Trophoblast cell (in vitro differentiated cells and primary cell): ENCODE results near the gene CHST11.

Experiments
- DNase-seq, 2 donors: peaks; one replicate each; pipeline ENCODE4 v3.0.0-alpha.2; 2016
- H2AFZ ChIP-seq: 2 replicates; pipeline ENCODE4 v1.6.1; 2013; ENCODE audit warnings: low read length, moderate library complexity, mild to moderate bottlenecking; ENCODE audit not compliant: insufficient read depth, poor library complexity
- H2AK5ac ChIP-seq: 2 replicates; pipeline ENCODE4 v1.6.1; 2013; ENCODE audit warnings: mild to moderate bottlenecking, low read length
- H2BK120ac ChIP-seq: 2 replicates; pipeline ENCODE4 v1.6.1; 2013; ENCODE audit warnings: low read length, mild to moderate bottlenecking, moderate library complexity; ENCODE audit not compliant: insufficient read depth, poor library complexity
- H2BK12ac ChIP-seq: 2 replicates; pipeline ENCODE4 v1.6.1; 2013; ENCODE audit warnings: mild to moderate bottlenecking, low read length, moderate library complexity
- H2BK5ac ChIP-seq: 2 replicates; pipeline ENCODE4 v1.6.1; 2013; ENCODE audit warnings: low read length, low read depth, moderate library complexity, mild to moderate bottlenecking; ENCODE audit not compliant: poor library complexity
- H3K14ac ChIP-seq: 2 replicates; pipeline ENCODE4 v1.6.1; 2013; ENCODE audit warnings: mild to moderate bottlenecking, low read length
- H3K18ac ChIP-seq: 2 replicates; pipeline ENCODE4 v1.6.1; 2013; ENCODE audit warnings: mild to moderate bottlenecking, low read length
- H3K23ac ChIP-seq: 2 replicates; pipeline ENCODE4 v1.6.1; 2013; ENCODE audit warnings: low read length
- H3K27ac ChIP-seq: 2 replicates; pipeline ENCODE4 v1.5.1; 2013; ENCODE audit warnings: low read depth, mild to moderate bottlenecking, inconsistent platforms, low read length, moderate library complexity
- H3K27me3 ChIP-seq: 2 replicates; pipeline ENCODE4 v1.6.1; 2013; ENCODE audit warnings: inconsistent platforms, mild to moderate bottlenecking, low read length, moderate library complexity; ENCODE audit not compliant: insufficient read depth
- H3K36me3 ChIP-seq, 2 experiments: 1 replicate in 1 of 2; 2 replicates in 1 of 2; pipeline ENCODE4 v1.6.1; 2013; ENCODE audit warnings: low read length in 2 of 2, mild to moderate bottlenecking in 2 of 2, moderate library complexity in 1 of 2; ENCODE audit not compliant: insufficient read depth in 2 of 2, control insufficient read depth in 1 of 2
- H3K4ac ChIP-seq: 2 replicates; pipeline ENCODE4 v1.6.1; 2013; ENCODE audit warnings: low read depth, mild to moderate bottlenecking, low read length, moderate library complexity
- H3K4me1 ChIP-seq, 2 experiments: 1 replicate in 1 of 2; 2 replicates in 1 of 2; pipeline ENCODE4 v1.6.1; 2013; ENCODE audit warnings: low read length in 2 of 2, mild to moderate bottlenecking in 2 of 2, moderate library complexity in 1 of 2; ENCODE audit not compliant: insufficient read depth in 2 of 2, control insufficient read depth in 1 of 2
- H3K4me2 ChIP-seq: 2 replicates; pipeline ENCODE4 v1.6.1; 2013; ENCODE audit warnings: inconsistent platforms, mild to moderate bottlenecking, low read length, moderate library complexity
- H3K4me3 ChIP-seq: 2 replicates; pipeline ENCODE4 v1.5.1; 2013; ENCODE audit warnings: mild to moderate bottlenecking, low read depth, low read length, inconsistent platforms
- H3K79me1 ChIP-seq: one replicate; pipeline ENCODE4 v1.6.1; 2013; ENCODE audit warnings: low read length
- H3K79me2 ChIP-seq: 2 replicates; pipeline ENCODE4 v1.6.1; 2013; ENCODE audit warnings: low read length, mild to moderate bottlenecking; ENCODE audit not compliant: control insufficient read depth, insufficient read depth, poor library complexity
- H3K9ac ChIP-seq: 2 replicates; pipeline ENCODE4 v1.6.1; 2013; ENCODE audit warnings: mild to moderate bottlenecking, low read length
- H3K9me3 ChIP-seq: 2 replicates; pipeline ENCODE4 v1.6.1; 2013; ENCODE audit warnings: low read depth, mild to moderate bottlenecking, control low read depth, inconsistent platforms, low read length; ENCODE audit not compliant: insufficient read depth
- H4K12ac ChIP-seq: 2 replicates; pipeline ENCODE4 v1.6.1; 2013; ENCODE audit warnings: low read depth, mild to moderate bottlenecking, low read length, moderate library complexity
- H4K8ac ChIP-seq: 2 replicates; pipeline ENCODE4 v1.6.1; 2013; ENCODE audit warnings: low read depth, mild to moderate bottlenecking, low read length, moderate library complexity
- H4K91ac ChIP-seq: one replicate; pipeline ENCODE4 v1.6.1; 2013; ENCODE audit warnings: low read depth, mild to moderate bottlenecking, low read length, moderate library complexity
- WGBS: extraction: QIAGEN DNeasy Blood & Tissue Kit; methylation state at CpG from one replicate; pipeline ENCODE4 v1.1.7; 2013; ENCODE audit warnings: missing lambda C conversion rate; ENCODE audit not compliant: insufficient read length, insufficient coverage; ENCODE audit errors: extremely low coverage; 5-methylcytosine and 5-hydroxymethylcytosine counted together

The CHST11 gene

GRCh38 chr12:104720339-104721038 lies 263.7 kb downstream of the CHST11 start:
- Histone ChIP-seq H3K4me3 (no peak overlapping the region), H2BK120ac (no peak overlapping the region), H2AFZ (no peak overlapping the region), H3K27ac (no peak overlapping the region), H3K79me1 (peaks cover 2% of the 10 kb centered on the region), H3K4me1 (peaks cover 15 to 28% of the 10 kb centered on the region in 2 experiments), H4K91ac (no peak overlapping the region), H4K8ac (no peak overlapping the region), H3K9me3 (no peaks in the 10 kb centered on the region), H2AK5ac (no peak overlapping the region), H3K36me3 (peaks cover 0 to 5% of the 10 kb centered on the region in 2 experiments), H3K79me2 (no peaks in the 10 kb centered on the region), H2BK5ac (no peak overlapping the region), H2BK12ac (no peak overlapping the region), H3K4me2 (no peak overlapping the region), H3K14ac (no peak overlapping the region), H3K27me3 (no peaks in the 10 kb centered on the region), H3K4ac (no peak overlapping the region), H4K12ac (no peak overlapping the region), H3K23ac (no peak overlapping the region), H3K9ac (no peak overlapping the region), H3K18ac (no peak overlapping the region)
- no peak for DNase-seq
- WGBS, result no CpG with 5 or more reads among the region's 29 CpGs

- no peak overlapping the region for H3K9ac ChIP-seq
- H3K18ac ChIP-seq, result no peak overlapping the region
- no peak for DNase-seq
- no peak overlapping the region for H2AFZ ChIP-seq
- H3K9me3 ChIP-seq, result no peaks in the 10 kb centered on the region
- no peak overlapping the region for H3K4me3 ChIP-seq
- H3K79me2 ChIP-seq, result no peaks in the 10 kb centered on the region
- H4K91ac ChIP-seq, result no peak overlapping the region
- no peak overlapping the region for H4K8ac ChIP-seq
- no peak overlapping the region for H3K14ac ChIP-seq
- no peak overlapping the region for H3K4ac ChIP-seq
- H2AK5ac ChIP-seq, result no peak overlapping the region
- H3K27me3 ChIP-seq, result no peaks in the 10 kb centered on the region
- H2BK120ac ChIP-seq, result no peak overlapping the region
- peaks cover 18 to 31% of the 10 kb centered on the region in 2 experiments for H3K4me1 ChIP-seq
- no peak overlapping the region for H3K27ac ChIP-seq
- H2BK5ac ChIP-seq, result no peak overlapping the region
- H3K23ac ChIP-seq, result no peak overlapping the region
- H2BK12ac ChIP-seq, result no peak overlapping the region
- peaks cover 0 to 5% of the 10 kb centered on the region in 2 experiments for H3K36me3 ChIP-seq
- H4K12ac ChIP-seq, result no peak overlapping the region
- H3K4me2 ChIP-seq, result no peak overlapping the region
- H3K79me1 ChIP-seq, result peaks cover 2% of the 10 kb centered on the region
Observed at GRCh38 chr12:104721039-104721405, 264.3 kb downstream of the CHST11 start.

DNA sequence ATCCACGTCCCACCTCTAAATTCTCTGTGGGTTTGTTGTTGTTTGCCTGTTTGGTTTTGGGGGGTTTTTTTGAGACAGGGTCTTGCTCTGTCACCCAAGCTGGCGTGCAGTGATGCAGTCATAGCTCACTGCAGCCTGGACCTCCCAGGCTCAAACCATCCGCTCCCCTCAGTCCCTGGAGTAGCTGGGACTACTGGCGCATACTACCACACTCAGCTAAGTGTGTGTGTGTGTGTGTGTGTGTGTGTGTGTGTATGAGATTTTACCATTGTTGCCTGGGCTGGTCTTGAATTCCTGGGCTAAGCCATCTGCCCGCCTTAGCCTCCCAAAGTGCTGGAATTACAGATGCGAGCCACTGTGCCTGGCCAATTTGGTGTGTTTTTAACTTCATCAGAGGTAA lies 265.2 kb downstream of the CHST11 start:
- Histone ChIP-seq H3K79me1 (peaks cover 2% of the 10 kb centered on the region), H2BK5ac (no peak overlapping the region), H3K4me1 (peaks cover 18 to 31% of the 10 kb centered on the region in 2 experiments), H3K4me3 (no peak overlapping the region), H3K4ac (no peak overlapping the region), H3K27ac (no peak overlapping the region), H2AFZ (no peak overlapping the region), H4K12ac (no peak overlapping the region), H4K91ac (no peak overlapping the region), H3K79me2 (no peaks in the 10 kb centered on the region), H3K23ac (no peak overlapping the region), H3K9ac (no peak overlapping the region), H3K14ac (no peak overlapping the region), H3K36me3 (peaks cover 0 to 5% of the 10 kb centered on the region in 2 experiments), H3K27me3 (no peaks in the 10 kb centered on the region), H2BK120ac (no peak overlapping the region), H2AK5ac (no peak overlapping the region), H3K9me3 (no peaks in the 10 kb centered on the region), H3K4me2 (no peak overlapping the region), H4K8ac (no peak overlapping the region), H3K18ac (no peak overlapping the region), H2BK12ac (no peak overlapping the region)
- no CpG with 5 or more reads among the region's 6 CpGs for WGBS
- no peak for DNase-seq

GRCh38 chr12:104722601-104723534 lies 266.1 kb downstream of the CHST11 start:
- no peaks in the 10 kb centered on the region for H3K9me3 ChIP-seq
- no peak overlapping the region for H3K27ac ChIP-seq
- H3K27me3 ChIP-seq, result no peaks in the 10 kb centered on the region
- H4K91ac ChIP-seq, result no peak overlapping the region
- no peak overlapping the region for H3K23ac ChIP-seq
- H2AFZ ChIP-seq, result no peak overlapping the region
- H2BK120ac ChIP-seq, result no peak overlapping the region
- H3K18ac ChIP-seq, result peak overlapping the region; percentile 42
- H3K79me1 ChIP-seq, result peaks cover 2% of the 10 kb centered on the region
- no peak overlapping the region for H3K4me2 ChIP-seq
- no peak for DNase-seq
- no peak overlapping the region for H4K8ac ChIP-seq
- no CpG with 5 or more reads among the region's 21 CpGs for WGBS
- no peaks in the 10 kb centered on the region for H3K79me2 ChIP-seq
- no peak overlapping the region for H2BK12ac ChIP-seq
- no peak overlapping the region for H2AK5ac ChIP-seq
- H2BK5ac ChIP-seq, result no peak overlapping the region
- peak overlapping the region; percentile 45 for H3K14ac ChIP-seq
- no peak overlapping the region for H3K4me3 ChIP-seq
- no peak overlapping the region for H4K12ac ChIP-seq
- no peak overlapping the region for H3K4ac ChIP-seq
- H3K4me1 ChIP-seq, result peaks cover 18 to 31% of the 10 kb centered on the region in 2 experiments
- H3K36me3 ChIP-seq, result peaks cover 0 to 5% of the 10 kb centered on the region in 2 experiments
- no peak overlapping the region for H3K9ac ChIP-seq
